Effector memory CD4-positive, alpha-beta T cell (primary cell): Measurements from ENCODE around the gene AMOTL1.

ENCODE experiments used
- DNase-seq, 3 donors: peaks; one replicate each; pipeline ENCODE4 v3.0.0-alpha.2; 2020
- H3K27ac ChIP-seq: 2 replicates; pipeline ENCODE4 v1.7.0; 2013; ENCODE audit warnings: mild to moderate bottlenecking, low read length, moderate library complexity; ENCODE audit not compliant: insufficient read depth, poor library complexity, severe bottlenecking
- H3K27me3 ChIP-seq: replicated peaks from 2 replicates; pipeline ENCODE4 v1.7.0; 2013; ENCODE audit warnings: mild to moderate bottlenecking, low read length; ENCODE audit not compliant: insufficient read depth, control insufficient read depth, poor library complexity, severe bottlenecking
- H3K36me3 ChIP-seq: 2 replicates; pipeline ENCODE4 v1.7.0; 2013; ENCODE audit warnings: mild to moderate bottlenecking, low read length, moderate library complexity; ENCODE audit not compliant: control insufficient read depth, insufficient read depth
- H3K4me1 ChIP-seq: 2 replicates; pipeline ENCODE4 v1.7.0; 2013; ENCODE audit warnings: low read length, mild to moderate bottlenecking; ENCODE audit not compliant: control insufficient read depth, insufficient read depth, poor library complexity, severe bottlenecking
- H3K4me3 ChIP-seq: 2 replicates; pipeline ENCODE4 v1.7.0; 2013; ENCODE audit warnings: low read length, low read depth, mild to moderate bottlenecking; ENCODE audit not compliant: insufficient read depth, poor library complexity, severe bottlenecking
- H3K9me3 ChIP-seq: 2 replicates; pipeline ENCODE4 v1.7.0; 2013; ENCODE audit warnings: mild to moderate bottlenecking, low read length, moderate library complexity; ENCODE audit not compliant: control insufficient read depth
- total RNA-seq, 3 donors: gene quantifications; one replicate each; lab custom pipeline; 2026; lab: John Stamatoyannopoulos, UW

AMOTL1 gene
- total RNA-seq, result 0.09 to 1.7 (median 0.17) reads per million in 3 donors

DNA sequence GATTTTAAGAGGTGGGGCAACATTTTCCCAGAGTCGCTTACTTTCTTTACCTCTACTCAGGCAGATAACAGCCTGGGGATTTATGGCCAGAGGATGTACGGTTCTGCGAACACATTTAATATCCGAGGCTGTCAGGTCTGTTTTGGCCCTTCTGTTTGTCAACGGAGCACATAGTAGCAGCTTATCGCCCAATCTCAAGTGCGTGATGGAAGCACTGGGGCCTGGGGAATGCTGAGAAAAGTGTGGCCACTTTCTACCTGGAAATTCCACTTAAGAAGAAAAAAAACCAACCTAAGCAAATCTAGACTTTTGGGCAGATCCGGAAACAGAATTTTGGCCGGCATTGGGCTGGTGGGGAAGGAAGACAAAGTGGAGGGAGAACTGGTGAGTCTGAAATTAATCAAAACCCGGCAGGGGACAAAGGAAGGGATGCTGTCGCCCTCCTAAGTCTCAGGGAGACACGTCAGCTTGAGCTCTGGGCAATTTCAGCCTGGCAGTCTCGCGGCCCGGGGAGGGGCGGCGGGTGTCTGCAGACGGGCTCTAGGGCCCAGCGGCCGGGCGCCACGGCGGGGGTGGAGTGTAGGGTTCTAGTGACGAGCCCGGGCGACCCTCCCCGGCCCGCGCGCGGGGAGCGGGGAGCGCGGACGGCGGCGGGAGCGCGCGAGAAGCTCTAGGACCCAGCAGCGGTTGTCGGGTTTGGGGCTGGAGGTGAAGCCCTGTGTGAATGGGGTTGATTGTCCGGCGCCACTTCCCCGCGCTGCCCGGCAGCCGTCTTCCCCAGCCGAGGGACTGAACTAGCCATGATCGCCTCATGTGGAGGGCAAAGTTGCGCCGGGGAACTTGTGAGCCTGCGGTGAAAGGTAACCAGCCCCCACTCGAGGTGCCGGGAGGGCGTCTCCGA lies at the start of gene AMOTL1:
AMOTL1 (plus strand) TSS at position 656 of the 901 bp plus-strand sequence; CDS start at position 812, 156 bp downstream.
- Histone ChIP-seq H3K4me1 (no peaks in the 10 kb centered on the region), H3K27me3 (peaks cover 12% of the 10 kb centered on the region), H3K36me3 (no peaks in the 10 kb centered on the region), H3K9me3 (no peaks in the 10 kb centered on the region), H3K4me3 (peak within 1 kb of the TSS; percentile 22), H3K27ac (no peak within 1 kb of the TSS)
- DNase-seq, result no peak

GRCh38 chr11:94719876-94720275 lies 48.3 kb upstream of the AMOTL1 start:
- no peaks in the 10 kb centered on the region for H3K4me1 ChIP-seq
- H3K9me3 ChIP-seq, result no peaks in the 10 kb centered on the region
- no peaks in the 10 kb centered on the region for H3K36me3 ChIP-seq
- DNase-seq, result no peak
- H3K27me3 ChIP-seq, result peaks cover 3% of the 10 kb centered on the region
- no peak overlapping the region for H3K4me3 ChIP-seq
- no peak overlapping the region for H3K27ac ChIP-seq

DNA sequence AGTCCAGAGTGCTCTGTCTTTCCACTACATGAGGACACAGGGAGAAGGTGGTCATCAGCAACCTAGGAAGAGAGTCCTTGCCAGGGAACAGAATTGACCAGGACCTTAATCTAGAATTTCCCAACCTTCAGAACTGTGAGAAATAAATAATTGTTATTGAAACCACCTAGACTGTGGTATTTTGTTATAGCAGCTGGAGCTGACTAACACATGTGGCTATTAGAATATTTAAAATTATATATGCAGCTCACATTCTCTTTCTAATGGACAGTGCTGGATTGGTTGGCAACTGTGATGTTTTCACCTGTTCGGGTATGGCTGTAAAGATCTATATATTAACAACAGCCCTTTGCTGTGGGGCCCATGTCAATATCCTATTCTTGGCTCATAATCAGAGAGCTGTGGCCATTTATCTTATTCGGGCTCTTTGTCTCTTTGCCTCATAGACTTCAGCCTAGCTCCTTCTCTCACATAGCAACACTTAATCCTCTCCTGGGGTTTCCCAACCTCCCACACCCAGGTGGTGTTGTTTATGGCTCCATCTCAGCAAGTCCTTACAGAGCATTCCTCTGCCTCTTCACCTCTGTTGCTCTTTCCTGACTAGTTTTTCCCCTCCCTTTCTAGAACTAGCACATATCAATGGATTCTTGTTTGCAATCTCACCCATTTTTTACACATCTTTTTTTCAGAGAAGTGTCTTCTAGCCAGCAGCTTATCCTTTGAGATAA lies 46.4 kb upstream of the AMOTL1 start:
- Histone ChIP-seq H3K27ac (no peak overlapping the region), H3K36me3 (no peaks in the 10 kb centered on the region), H3K9me3 (no peaks in the 10 kb centered on the region), H3K4me3 (no peak overlapping the region), H3K27me3 (peaks cover 2% of the 10 kb centered on the region), H3K4me1 (no peaks in the 10 kb centered on the region)
- DNase-seq, result no peak

GRCh38 chr11:94722735-94723134 lies 45.4 kb upstream of the AMOTL1 start:
- no peaks in the 10 kb centered on the region for H3K4me1 ChIP-seq
- H3K9me3 ChIP-seq, result no peaks in the 10 kb centered on the region
- no peaks in the 10 kb centered on the region for H3K36me3 ChIP-seq
- H3K4me3 ChIP-seq, result no peak overlapping the region
- DNase-seq, result no peak
- no peak overlapping the region for H3K27ac ChIP-seq
- no peaks in the 10 kb centered on the region for H3K27me3 ChIP-seq

DNA sequence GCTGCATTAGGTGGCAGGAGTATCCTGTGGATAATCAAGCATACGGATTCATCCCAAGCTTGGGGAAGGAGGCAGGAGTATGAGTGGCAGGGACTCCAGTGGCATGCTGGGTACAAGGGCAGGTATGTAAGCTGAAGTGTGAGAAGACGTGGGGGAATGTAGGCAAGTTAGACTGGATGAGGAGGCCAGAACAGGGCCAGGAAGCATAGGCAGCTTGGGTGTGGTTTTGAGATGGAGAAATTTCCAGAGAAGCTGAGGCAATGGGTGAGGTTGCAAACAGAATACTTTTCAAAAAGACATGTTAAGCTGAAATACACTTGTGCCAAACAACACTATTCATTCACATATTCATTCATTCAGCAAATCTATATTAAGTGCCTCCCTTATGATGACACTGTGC lies 43.1 kb upstream of the AMOTL1 start:
- no peak overlapping the region for H3K27ac ChIP-seq
- H3K4me3 ChIP-seq, result no peak overlapping the region
- no peaks in the 10 kb centered on the region for H3K27me3 ChIP-seq
- no peaks in the 10 kb centered on the region for H3K36me3 ChIP-seq
- DNase-seq, result no peak
- H3K9me3 ChIP-seq, result no peaks in the 10 kb centered on the region
- H3K4me1 ChIP-seq, result no peaks in the 10 kb centered on the region

- H3K4me1 ChIP-seq, result no peaks in the 10 kb centered on the region
- no peak for DNase-seq
- no peak overlapping the region for H3K27ac ChIP-seq
- no peaks in the 10 kb centered on the region for H3K36me3 ChIP-seq
- no peaks in the 10 kb centered on the region for H3K27me3 ChIP-seq
- no peaks in the 10 kb centered on the region for H3K9me3 ChIP-seq
- H3K4me3 ChIP-seq, result no peak overlapping the region
Measured at GRCh38 chr11:94727819-94728218, 40.3 kb upstream of the AMOTL1 start.

GRCh38 chr11:94728541-94728940 lies 39.6 kb upstream of the AMOTL1 start:
- H3K27ac ChIP-seq, result no peak overlapping the region
- no peaks in the 10 kb centered on the region for H3K9me3 ChIP-seq
- no peaks in the 10 kb centered on the region for H3K4me1 ChIP-seq
- H3K27me3 ChIP-seq, result no peaks in the 10 kb centered on the region
- H3K4me3 ChIP-seq, result no peak overlapping the region
- DNase-seq, result no peak
- no peaks in the 10 kb centered on the region for H3K36me3 ChIP-seq

- Histone ChIP-seq H3K9me3 (no peaks in the 10 kb centered on the region), H3K27me3 (no peaks in the 10 kb centered on the region), H3K4me3 (no peak overlapping the region), H3K4me1 (no peaks in the 10 kb centered on the region), H3K27ac (no peak overlapping the region), H3K36me3 (no peaks in the 10 kb centered on the region)
- no peak for DNase-seq
Measured at GRCh38 chr11:94728966-94729751, 39.0 kb upstream of the AMOTL1 start.

GRCh38 chr11:94730153-94730552 lies 38.0 kb upstream of the AMOTL1 start:
- no peak for DNase-seq
- H3K27me3 ChIP-seq, result no peaks in the 10 kb centered on the region
- no peaks in the 10 kb centered on the region for H3K36me3 ChIP-seq
- no peak overlapping the region for H3K27ac ChIP-seq
- no peak overlapping the region for H3K4me3 ChIP-seq
- no peaks in the 10 kb centered on the region for H3K4me1 ChIP-seq
- H3K9me3 ChIP-seq, result no peaks in the 10 kb centered on the region
